GM13976 (cell line): ENCODE data around the gene LYRM4.

Experiments used
- DNase-seq: peaks from one replicate; pipeline ENCODE4 v3.0.0; 2012; ENCODE audit warnings: low spot score
- in situ Hi-C: fragments of 300-500 bp; cut with MboI; formaldehyde crosslinking; loops from one replicate; pipeline ENCODE4 v1.12.0; 2022; ENCODE audit warnings: low sequenced_read_pairs, mixed read lengths, inconsistent platforms; ENCODE audit not compliant: unreplicated experiment
- TF ChIP-seq, protein P1 (sequence below): IDR thresholded peaks from 2 replicates; pipeline ENCODE4 v1.5.1; 2012; ENCODE audit warnings: borderline replicate concordance, mild to moderate bottlenecking; ENCODE audit not compliant: insufficient read depth; ENCODE audit errors: extremely low read depth, missing control alignments, control extremely low read depth

LYRM4 gene

DNA sequence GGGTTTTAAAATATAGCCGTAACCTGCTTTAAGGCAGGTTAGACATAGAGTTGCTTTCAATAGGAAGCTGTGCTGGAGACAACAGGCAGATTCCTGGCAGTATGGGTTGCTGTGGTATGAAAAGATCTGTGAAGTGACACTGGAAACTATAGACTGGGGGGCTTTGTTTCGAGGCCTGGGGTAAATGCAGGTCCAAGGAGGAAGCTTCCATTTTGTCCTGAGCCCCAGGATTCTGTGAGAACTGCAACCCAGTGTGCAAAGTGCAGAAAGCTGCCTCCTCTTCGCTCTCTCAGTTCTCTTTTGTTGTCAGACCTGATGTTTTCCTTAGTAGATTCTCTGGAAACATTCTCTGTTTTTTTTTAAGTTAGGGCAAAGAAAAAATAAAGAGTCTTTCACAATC lies 86.9 kb downstream of the LYRM4 start:
- no peak for DNase-seq
- in situ Hi-C loops, result no loop called here
- TF ChIP-seq, protein P1, sequence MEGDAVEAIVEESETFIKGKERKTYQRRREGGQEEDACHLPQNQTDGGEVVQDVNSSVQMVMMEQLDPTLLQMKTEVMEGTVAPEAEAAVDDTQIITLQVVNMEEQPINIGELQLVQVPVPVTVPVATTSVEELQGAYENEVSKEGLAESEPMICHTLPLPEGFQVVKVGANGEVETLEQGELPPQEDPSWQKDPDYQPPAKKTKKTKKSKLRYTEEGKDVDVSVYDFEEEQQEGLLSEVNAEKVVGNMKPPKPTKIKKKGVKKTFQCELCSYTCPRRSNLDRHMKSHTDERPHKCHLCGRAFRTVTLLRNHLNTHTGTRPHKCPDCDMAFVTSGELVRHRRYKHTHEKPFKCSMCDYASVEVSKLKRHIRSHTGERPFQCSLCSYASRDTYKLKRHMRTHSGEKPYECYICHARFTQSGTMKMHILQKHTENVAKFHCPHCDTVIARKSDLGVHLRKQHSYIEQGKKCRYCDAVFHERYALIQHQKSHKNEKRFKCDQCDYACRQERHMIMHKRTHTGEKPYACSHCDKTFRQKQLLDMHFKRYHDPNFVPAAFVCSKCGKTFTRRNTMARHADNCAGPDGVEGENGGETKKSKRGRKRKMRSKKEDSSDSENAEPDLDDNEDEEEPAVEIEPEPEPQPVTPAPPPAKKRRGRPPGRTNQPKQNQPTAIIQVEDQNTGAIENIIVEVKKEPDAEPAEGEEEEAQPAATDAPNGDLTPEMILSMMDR, result no peak

- DNase-seq, result no peak
- in situ Hi-C loops, result no loop called here
These were observed 87.8 kb downstream of the LYRM4 start for GRCh38 chr6:5172897-5173474.

DNA sequence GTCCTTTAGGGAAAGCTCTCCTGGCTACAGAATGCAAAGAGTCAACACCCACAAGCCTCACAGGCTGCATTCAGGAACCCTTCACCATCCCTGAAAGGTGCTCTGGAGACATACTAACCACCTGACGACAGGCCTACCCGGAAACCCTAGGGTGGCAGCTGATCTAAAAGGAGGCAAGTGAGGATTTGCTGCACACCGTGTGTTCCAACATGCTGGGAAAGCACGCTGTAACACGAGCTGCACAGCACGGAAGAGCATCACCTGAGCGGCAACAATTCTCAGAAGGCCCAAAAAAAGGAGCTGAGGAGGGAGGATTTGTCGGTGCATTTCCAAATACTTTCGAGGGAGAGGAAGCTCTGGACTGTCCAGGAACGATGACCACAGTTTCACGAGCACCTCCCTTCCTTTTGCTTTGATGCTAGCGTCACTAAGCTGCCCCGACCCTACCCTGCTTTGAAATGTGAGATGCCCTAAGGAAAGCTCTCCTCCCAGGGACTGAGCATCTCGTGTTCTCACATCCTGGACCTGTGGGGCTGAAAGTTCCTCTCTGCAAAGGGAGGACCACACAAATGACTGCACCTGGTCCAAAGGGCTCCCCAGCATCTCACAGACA lies 88.6 kb downstream of the LYRM4 start:
- no peak for DNase-seq
- in situ Hi-C loops, result no loop called here
- TF ChIP-seq, protein P1, result no peak

More at GRCh38 chr6:5172897-5173474, 87.8 kb downstream of the LYRM4 start:
- TF ChIP-seq, protein P1, result no peak

DNA sequence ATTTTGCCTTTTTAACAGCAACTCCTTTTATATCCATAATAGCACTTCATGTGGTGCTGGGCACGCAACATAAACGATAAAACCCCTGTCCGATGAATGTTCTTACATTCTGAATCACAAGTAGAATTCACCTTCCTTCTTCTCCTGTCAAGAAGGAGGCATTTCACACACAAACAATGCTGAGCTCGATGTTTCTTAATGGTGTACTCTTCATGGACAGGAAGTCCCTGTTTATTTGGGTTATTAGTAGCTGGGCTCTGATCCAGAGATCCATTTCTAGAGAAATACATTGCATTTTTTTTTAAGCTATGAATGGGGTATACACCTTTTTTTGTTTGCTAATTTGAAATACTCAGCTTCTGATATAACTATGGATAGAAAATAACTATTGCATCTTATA lies 93.2 kb downstream of the LYRM4 start:
- DNase-seq, result no peak
- TF ChIP-seq, protein P1, result no peak
- in situ Hi-C loops, result no loop called here

- TF ChIP-seq, protein P1, result no peak
- in situ Hi-C loops, result no loop called here
- no peak for DNase-seq
These were observed 96.7 kb downstream of the LYRM4 start for GRCh38 chr6:5164092-5164491.

DNA sequence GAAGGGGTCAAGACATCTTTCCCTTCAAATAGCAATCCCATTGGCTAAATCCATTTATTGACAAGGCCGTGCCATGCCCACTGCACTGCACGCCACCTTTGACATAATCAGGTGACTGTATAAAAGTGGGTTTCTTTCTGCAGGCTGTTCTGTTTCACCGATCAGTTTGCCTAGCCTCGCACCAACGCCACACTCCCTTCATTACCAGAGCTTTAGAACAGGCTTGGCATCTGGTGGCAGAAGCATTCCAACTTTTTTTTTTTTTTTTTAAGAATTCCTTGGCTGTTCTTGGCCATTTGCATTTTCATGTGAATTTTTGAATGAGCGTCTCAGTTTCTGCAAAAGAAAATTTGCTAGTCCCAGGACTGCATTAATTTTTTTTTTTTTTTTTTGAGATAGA lies 97.5 kb downstream of the LYRM4 start:
- DNase-seq, result no peak
- TF ChIP-seq, protein P1, result no peak
- in situ Hi-C loops, result no loop called here
